GM18907 (cell line): ENCODE measurements around the gene CAV1.

Experiments used
- ATAC-seq: cut with Tn5 transposase; IDR thresholded peaks from one replicate; pipeline ENCODE4 v1.9.1; 2021; ENCODE audit warnings: mild to moderate bottlenecking, moderate library complexity; ENCODE audit not compliant: unreplicated experiment

Gene CAV1

DNA sequence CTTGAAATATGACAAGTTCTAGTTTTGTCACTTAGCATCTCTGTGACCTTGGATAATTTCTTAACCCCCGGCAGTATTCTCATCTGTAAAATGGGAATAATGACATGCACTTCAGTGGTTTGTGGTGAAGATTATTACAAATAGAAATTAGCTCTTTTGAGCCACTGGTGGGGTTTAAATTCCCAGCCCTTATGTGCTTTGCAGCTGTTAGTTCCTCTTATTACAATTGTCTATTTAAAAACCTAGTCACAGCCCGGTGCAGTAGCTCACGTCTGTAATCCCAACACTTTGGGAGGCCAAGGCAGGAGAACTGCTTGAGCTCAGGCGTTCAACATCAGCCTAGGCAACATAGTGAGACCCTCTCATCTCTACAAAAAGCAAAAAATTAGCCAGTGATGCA, 30.1 kb downstream of the CAV1 start:
- no peak for ATAC-seq

DNA sequence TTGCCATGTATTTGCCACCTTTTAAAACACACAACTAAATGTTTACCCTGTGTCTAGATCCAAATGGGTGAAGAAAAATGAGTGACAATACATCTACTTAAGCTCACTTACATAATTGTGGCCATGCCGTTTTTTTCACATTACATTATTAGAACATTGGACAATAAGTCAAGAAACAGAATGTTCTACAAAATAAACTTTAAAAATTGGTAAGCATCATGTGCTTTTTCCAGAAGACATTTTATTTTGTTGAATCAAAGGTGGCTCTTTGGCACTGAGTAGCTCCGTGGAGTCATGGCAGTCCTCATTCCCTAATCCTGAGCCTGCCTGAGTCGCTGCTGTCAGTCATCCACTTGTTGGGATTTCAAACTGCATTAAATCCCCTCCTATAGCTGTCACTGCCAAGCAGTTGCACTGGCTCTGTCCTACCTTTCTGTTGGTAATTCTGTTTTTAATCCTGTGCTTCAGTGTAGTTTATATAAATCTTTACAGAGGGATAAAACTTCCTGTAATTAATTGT, 32.3 kb downstream of the CAV1 start:
- no peak for ATAC-seq

DNA sequence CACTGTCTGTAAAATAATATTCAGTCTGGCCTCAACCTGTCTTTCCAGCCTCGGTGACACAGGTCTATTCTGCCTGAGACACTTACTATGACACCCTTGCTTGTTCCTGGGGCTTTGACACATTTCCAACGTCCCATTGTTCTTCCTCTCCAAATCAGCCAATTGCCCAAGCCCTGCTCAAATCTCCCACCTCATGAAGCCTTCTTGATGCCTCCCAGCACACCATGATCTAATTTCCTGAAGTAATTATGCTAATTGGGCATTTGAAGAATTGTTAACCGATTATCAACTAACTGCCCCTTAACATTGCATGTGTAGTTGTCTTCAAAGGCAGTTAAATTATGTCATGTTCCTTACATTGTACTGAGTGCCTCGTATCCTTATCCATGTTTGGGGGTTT, 33.1 kb downstream of the CAV1 start:
- no peak for ATAC-seq

DNA sequence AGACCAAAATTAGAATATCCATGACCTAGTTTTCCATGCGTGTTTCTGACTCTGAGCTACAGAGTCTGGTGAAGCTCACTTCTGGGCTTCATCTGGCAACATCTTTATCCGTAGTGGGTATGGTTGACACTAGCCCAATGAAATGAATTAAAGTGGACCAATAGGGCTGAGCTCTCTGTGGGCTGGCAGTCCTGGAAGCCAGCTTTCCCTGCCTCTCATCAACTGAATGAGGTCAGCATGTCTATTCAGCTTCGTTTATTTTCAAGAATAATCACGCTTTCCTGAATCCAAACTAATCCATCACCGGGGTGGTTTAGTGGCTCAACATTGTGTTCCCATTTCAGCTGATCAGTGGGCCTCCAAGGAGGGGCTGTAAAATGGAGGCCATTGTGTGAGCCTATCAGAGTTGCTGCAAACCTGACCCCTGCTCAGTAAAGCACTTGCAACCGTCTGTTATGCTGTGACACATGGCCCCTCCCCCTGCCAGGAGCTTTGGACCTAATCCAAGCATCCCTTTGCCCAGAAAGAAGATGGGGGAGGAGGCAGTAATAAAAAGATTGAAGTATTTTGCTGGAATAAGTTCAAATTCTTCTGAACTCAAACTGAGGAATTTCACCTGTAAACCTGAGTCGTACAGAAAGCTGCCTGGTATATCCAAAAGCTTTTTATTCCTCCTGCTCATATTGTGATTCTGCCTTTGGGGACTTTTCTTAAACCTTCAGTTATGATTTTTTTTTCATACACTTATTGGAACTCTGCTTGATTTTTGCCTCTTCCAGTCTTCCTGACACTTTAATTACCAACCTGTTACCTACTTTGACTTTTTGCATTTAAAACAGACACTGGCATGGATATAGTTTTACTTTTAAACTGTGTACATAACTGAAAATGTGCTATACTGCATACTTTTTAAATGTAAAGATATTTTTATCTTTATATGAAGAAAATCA, 35.5 kb downstream of the CAV1 start:
- ATAC-seq: no peak

DNA sequence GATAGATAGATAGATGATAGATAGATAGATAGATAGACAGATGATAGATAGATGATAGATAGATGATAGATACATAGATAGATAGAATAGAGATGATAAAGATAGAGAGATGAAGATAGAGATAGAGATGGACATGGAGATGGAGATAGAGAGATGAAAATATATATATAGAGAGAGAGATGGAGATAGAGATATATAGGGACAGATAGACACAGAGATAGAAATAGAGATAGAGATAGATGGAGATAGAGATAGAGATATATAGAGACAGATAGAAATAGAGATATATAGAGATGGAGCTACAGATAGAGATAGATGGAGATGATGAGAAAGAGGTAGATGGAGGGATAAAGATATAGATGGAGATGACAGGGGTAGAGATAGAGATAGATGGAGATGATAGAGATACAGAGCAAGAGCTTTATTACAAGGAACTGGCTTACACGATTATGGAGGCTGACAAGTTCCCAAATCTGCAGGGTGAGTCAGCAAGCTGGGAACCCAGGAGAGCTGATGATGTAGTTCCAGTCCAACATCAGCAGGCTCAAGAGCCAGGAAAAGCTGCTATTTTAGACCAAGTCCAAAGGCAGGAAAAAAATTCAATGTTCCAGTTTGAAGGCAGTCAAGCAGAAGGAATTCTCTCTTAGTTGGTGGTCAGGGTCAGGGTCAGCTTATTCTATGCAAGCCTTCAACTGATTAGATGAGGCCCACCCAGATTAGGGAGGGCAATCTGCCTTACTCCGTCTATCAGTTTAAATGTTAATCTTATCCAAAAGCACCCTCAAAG, 37.1 kb downstream of the CAV1 start:
- ATAC-seq: no peak

DNA sequence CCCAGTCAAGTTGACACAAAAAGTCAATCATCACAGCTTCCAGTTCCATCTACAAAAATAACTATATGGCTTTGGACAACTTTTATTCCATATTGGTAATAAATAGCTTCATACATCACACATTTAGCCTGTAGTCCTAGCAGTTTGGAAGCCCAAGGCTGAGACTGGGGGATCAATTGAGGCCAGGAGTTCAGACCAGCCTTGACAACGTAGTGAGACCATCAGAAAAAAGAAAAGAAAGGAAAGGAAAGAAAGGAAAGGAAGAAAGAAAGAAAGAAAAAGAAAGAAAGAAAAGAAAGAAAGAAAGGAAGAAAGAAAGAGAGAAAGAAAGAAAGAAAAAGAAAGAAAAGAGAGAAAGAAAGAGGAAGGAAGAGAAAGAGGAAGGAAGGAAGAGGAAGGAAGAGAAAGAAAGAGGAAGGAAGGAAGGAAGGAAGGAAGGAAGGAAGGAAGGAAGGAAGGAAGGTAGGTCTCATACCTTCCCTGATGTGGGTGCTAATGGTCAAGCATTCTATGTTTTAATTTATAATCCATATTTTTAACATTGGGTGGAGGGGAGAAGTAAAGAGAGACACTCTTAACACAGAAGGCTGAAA, 37.8 kb downstream of the CAV1 start:
- ATAC-seq: no peak

DNA sequence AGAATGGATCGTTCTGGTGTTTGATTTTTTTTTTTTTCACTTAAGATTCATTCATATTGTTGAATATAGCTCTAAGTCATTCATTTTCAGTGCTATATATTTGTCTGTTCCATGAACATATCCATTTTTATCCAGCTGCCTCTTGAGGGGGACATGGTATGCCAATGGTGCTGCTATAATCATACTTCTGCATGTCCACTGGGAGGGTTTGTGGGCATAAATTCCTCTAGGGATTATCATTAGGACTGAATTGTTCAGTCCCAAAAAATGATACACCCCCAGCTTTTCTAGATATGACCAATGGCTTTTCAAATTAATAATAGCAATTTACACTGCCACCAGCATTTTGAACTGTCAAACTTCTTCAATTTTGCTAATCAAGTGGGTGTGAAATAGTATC, 41.1 kb downstream of the CAV1 start:
- ATAC-seq: no peak

DNA sequence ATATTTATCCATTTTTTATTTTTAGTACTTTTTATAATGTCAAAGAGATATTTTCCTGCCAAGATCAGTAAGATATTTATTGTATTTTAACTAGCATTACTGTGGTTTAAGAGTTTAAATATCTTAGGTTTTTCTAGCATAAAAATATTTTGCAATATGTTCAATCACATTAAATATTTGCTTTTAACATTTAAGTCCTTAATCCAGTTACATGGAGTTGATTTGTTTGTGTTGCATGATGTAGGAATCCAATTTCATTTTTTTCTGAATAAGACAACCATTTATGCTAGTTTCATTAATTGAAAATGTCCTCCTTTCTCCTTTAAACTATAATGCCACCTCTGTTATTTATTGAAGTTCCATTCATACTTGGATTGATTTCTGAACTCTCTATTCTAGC, 41.8 kb downstream of the CAV1 start:
- no peak for ATAC-seq

DNA sequence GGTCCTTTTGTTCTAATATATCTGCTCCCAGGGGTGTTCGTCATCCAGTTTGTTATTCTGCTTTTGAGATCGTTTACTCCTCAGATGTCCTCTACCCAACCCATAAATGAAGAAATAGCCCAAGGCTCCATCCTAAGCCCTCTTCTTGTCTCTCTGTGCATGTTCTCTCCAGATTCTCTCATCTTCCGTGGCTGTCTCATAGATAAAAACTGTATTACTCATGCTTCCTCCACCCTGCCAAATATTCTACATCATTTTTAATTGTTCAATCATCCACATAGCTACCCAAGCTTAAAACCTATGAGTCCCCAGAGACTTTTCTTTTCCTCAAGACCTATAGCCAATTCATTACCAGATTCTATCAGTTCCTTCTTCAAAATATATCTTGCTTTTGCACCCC, 44.9 kb downstream of the CAV1 start:
- ATAC-seq: no peak

DNA sequence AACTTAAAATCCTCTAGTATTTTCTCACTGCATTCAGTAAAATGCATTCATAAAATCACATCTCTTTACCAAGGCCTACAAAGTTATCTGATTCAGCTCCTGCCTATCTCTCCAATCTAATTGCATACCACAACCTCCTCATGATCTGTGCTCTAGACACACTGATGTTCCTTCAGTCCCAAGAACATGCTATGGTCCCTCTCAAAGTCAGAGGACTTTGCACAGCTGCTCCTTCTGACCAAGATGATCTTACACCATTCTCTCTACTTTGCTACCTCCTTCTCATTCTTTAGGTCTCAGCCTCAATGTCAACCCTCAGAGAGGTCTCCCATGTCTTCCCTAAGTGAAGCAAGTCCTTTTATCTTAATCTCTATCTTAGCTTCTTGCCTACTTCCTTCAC, 45.5 kb downstream of the CAV1 start:
- no peak for ATAC-seq

DNA sequence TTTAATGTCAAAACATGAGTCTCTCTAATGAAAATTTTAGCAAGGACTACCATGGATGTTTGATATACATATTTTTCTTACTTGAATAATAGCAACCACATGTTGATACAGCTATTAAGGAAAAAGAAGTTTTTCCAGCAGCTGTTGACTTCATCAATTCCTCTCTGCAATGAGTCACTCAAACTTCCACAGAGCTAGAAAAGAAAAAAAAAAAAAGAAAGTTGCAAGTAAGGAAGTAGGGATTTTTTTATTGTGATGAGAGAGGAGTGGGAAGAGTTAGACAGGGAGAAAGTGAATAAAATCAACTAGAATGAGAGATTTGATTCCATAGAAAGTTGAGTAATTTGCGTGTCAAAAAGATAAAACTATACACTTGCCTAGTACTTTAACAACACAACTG, 46.2 kb downstream of the CAV1 start:
- ATAC-seq: no peak

DNA sequence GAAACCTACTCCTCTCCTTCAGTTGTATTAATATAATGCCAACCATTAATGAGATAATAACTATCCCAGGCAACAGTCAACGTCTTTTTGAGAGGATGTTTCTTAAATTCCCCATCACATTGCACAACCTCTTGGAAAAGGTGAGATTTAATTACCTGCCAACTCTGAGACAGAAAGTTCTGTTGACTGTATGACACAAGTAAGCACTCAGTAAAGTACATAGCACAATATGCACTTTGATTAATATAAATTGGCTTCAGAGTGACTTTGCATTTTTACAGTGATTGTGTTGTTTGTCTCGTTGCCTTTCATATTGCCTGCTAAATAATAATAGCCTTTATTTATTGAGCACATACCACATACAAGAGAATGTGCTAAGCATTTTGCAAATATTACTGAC, 46.7 kb downstream of the CAV1 start:
- no peak for ATAC-seq

DNA sequence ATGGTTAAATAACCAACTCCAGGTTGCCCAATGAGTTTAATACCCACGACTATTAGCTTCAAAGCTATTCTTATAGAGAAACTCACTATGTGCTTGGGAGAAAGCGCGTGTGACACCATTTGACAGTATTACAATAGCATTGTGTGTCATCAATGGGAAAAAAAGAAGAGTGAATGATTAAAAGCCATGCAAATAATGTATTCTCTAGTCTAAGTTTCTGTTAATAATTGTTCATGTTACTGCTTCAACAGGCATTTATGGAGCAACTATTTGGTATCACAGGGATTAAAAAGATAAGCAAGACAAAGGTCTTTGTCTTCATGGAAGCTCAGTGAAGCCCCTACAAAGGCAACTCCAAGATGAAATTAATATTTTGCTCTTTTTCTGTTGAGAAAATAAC, 47.2 kb downstream of the CAV1 start:
- peak; percentile 43 for ATAC-seq

DNA sequence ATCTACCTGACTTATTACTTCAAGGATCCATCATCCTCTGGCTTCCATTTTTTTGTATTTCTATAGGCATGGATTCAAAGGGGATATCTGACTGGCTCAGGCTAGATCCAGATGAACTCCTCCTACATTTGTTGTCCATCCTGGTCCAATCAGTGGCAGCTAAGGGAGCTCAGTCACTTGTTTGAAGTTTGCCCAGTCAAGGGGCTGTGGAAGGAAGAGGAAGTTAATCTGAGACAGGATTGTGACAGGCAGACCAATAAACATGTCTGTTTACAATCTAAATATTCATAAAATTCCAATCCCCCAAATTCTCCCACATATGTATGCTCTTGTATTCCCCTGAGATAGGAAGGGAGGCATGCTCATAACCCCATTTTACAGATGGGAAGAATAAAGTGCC, 48.7 kb downstream of the CAV1 start:
- ATAC-seq: no peak

DNA sequence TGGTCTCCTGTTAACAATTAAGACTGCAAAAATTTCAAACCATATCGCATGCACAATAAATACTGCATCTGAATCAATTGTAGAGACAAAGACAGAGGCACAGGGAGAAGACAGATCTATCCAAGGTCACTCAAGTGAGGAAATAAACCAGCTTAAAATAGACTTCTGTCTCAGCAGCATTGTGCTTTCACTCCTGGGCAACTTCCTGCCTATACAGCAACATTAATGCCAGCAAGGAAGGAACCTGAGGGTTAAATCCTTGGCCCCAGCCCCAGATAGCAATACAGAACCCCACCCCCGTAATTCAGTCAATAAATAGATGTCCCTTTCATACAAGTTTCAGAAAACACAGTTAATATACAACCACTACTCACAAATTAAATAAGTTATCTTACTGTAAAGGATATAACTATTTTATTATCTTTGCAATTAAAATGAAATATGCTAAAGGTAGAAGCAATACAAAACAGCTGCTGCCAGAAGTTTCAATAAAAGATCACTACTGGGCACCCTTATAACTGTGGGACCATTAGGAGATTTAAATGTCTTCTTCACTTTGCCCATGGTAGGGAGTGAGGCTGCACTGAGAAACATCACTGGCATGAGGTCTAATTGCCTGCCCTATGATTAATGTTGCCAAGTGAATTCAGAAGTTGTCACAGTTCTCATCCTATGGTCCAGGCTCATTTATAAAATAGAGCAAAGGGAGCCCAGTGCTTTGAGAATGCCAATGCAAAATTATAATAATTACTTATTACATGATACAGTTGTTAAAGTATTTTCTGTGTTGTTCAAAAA, 49.4 kb downstream of the CAV1 start:
- ATAC-seq: peak; percentile 50

DNA sequence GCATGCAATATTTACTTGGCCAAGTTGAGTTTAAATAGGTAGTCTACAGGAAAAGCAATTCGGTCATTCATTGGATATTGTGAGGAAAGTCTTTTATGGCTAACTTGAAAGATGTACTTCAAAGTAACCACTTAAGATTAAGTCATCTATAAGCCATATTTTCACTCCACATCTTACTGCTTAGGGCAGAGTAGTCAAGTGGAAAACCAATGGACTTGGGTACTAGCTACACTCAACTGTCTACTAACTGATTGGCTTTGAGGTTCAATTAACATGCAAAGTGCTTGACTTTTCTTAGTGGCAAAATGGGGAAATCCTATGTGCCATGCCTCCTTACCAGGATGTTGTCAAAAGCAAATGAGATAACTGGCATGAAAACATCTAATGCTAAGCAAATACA, 51.0 kb downstream of the CAV1 start:
- ATAC-seq: peak; percentile 38

DNA sequence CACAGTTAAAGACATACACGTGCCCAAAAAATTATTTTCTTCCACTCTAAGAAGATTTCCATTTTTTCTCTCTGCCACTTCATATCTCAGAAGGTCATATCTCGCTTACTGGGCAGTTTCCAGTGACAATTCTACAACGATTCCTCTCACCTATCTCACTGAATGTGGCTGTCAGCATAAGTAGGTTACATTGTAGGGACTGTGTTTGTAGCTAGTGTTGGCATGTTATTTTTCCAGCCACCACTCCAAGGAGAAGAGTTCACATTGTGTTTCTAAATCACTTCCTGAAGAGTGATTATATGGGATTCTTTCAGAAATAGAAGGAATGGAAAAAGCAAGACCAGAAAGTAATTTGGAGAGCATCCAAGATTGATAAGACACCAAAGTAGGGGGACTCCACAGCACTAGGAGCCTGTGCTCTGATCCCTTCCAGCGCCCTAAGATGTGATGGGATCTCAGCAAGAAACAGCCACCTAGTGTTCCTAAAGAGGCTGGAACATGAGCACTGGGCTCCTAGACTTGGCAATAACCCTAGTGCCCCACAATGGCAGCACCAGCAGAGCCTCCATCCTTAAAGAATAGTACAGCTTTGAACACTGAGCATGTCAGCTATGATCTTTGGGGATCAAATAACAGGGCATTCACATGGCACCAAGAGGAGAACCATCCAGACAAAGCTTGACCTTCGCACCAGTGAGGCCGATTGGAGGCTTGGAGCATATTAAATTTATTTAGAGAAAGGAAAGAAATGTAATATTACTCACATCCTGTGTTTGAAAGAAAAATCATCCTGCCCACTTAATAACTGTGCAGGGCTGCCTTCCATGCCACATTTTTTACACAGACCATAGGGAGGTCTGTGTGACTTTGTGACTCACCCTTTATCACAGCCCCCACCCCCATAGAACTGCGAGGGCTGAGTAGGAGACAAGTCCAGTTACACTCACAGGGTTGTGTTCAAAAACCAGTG, 51.8 kb downstream of the CAV1 start:
- peak; percentile 32 for ATAC-seq

DNA sequence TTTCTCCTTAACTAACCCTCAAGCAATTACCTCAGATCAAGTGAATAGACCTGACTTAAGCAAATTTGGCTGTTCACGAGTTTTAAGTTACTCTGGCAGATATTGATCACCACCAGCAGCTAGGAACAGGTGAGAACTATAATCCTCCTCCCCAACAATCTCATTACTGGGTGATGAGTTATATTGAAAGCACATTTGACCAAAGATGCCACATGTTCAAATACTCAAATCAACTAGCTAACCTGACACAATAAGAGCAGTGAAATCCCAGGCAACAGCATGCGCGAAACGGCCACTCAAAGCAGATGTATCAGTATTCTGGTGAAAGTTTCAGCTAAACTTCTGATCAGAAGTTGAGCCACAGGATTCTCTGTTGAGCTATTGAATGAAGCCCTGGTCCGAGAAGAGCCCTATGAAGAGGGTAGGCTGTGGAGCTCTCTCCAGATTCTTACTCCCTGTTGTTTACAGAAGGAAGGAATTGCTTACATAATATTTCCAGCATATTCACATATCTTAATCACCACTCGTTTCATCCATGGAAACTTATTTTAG, 52.6 kb downstream of the CAV1 start:
- ATAC-seq: peak; percentile 87

DNA sequence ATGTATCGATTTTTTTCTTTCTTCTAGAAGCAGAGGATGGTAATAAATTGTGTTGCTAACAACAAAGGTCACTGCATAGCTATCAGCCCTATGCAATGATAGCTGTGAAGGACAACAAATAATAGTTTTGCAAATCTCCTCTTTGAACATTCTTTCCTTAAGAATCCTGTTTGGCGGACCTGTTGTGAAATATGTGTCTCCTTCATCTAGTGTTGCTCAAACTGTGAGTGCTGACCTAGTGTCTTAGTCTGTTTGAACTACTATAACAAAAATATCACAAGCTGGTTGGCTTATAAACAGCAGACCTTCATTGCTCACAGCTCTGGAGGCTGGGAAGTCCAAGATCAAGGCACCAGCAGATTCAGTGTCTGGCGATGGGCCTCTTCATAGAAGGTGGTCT, 53.7 kb downstream of the CAV1 start:
- ATAC-seq: no peak
